Kidney (tissue), 14 donors: ENCODE data around the gene COL25A1. TPM values are rescaled to one million over a fixed set of nuclear protein-coding genes. Genes with fewer than 3 reads are reported as not detected.

Experiments used
- DNase-seq, 5 donors: peaks; one replicate each; pipeline ENCODE4 v3.0.0-alpha.2; 2013 to 2020
- FAIRE-seq: peaks from 2 replicates; lab custom pipeline; 2012; peaks lifted over from hg19 to GRCh38; lab: Jason Lieb, UNC
- H3K27ac ChIP-seq, 2 donors: one replicate each; pipeline ENCODE4 v1.7.0; 2013; ENCODE audit warnings: low read depth in 2 of 2, low read length in 2 of 2, inconsistent platforms in 1 of 2
- H3K27me3 ChIP-seq: one replicate; pipeline ENCODE4 v1.7.1; 2013; ENCODE audit warnings: low read length, inconsistent platforms; ENCODE audit not compliant: control insufficient read depth, insufficient read depth
- H3K36me3 ChIP-seq, 3 donors: one replicate each; pipeline versions ENCODE4 v1.7.0 to v1.7.1; 2013; ENCODE audit warnings: low read length in 3 of 3, control low read depth in 1 of 3, inconsistent platforms in 1 of 3; ENCODE audit not compliant: insufficient read depth in 3 of 3, control insufficient read depth in 2 of 3
- H3K4me1 ChIP-seq, 3 donors: one replicate each; pipeline versions ENCODE4 v1.7.0 to v1.7.1; 2013; ENCODE audit warnings: low read length in 3 of 3, inconsistent platforms in 1 of 3, low read depth in 1 of 3; ENCODE audit not compliant: control insufficient read depth in 2 of 3, insufficient read depth in 2 of 3
- H3K4me3 ChIP-seq, 3 donors: one replicate each; pipeline versions ENCODE4 v1.7.0 to v1.8.1; 2013; ENCODE audit warnings: low read length in 3 of 3, control low read depth in 1 of 3, inconsistent platforms in 1 of 3
- H3K9ac ChIP-seq, 3 donors: one replicate each; pipeline versions ENCODE4 v1.7.0 to v1.7.1; 2013; ENCODE audit warnings: low read length in 3 of 3, control low read depth in 1 of 3, inconsistent platforms in 1 of 3
- H3K9me3 ChIP-seq, 3 donors: one replicate each; pipeline versions ENCODE4 v1.7.0 to v1.7.1; 2013; ENCODE audit warnings: low read length in 3 of 3, control low read depth in 1 of 3, inconsistent platforms in 1 of 3; ENCODE audit not compliant: control insufficient read depth in 2 of 3, insufficient read depth in 1 of 3
- CTCF ChIP-seq: IDR thresholded peaks from 3 replicates; pipeline ENCODE4 v1.5.1; 2012; ENCODE audit warnings: mild to moderate bottlenecking, moderate library complexity, borderline replicate concordance; ENCODE audit not compliant: insufficient read depth; ENCODE audit errors: extremely low read depth
- intact Hi-C: fragments of 100-400 bp; cut with DNase I; formaldehyde crosslinking; loops from one replicate; pipeline ENCODE4 v1.11.1; 2022
- polyA plus RNA-seq: library from polyadenylated mRNA; stranded (reverse); fragments of 350-450 nt; fragmentation: Illumina TruSeq; extraction: RNeasy Lipid Tissue Mini Kit (QIAGEN cat#74804); gene quantifications from one replicate; pipeline ENCODE4 v1.2.3, GENCODE V29; 2014; ENCODE audit warnings: low read depth, low replicate concordance; ENCODE audit not compliant: insufficient read depth
- total RNA-seq: library from RNA; stranded (reverse); fragmentation: NEBNext Ultra II Directional; extraction: Animal tissue kit (Norgen Biotek cat#: 25700); gene quantifications from one replicate; pipeline ENCODE4 v1.2.1, GENCODE V29; 2021
- donor health status: control.
- donor health status: control.
- donor health status: control.
- donor health status: control.
- donor health status: control.
- donor health status: DM: yes; HTN: yes; CAD: no.
- donor health status: Normal renal cell carcinoma (clear cell type).

Gene COL25A1
- total and polyA plus RNA-seq, 2 donors from 2014 or later = 0.52 to 2.3 TPM

DNA sequence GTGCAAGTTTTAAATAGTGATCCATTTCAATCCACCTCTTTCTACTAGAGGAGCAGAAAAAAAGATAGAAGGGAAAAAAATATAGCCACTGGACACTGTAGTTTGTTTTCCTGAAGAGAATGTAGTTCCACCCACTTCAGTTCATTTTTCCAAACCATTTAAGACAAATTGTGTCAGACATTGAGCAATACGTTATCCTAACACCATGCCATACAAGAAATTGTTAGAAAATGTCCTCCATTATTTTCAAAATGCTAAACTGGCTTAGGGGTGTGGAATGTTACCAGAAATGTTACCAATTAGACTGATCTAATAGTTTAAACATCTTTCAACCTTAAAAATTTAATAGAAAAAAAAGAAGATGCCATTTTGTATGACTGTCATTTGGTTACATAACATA is 491.0 kb downstream of the COL25A1 start:
- Histone ChIP-seq H3K27me3 (no peaks in the 10 kb centered on the region), H3K4me1 (no peaks in the 10 kb centered on the region), H3K27ac (no peak overlapping the region), H3K36me3 (no peaks in the 10 kb centered on the region), H3K9me3 (no peaks in the 10 kb centered on the region), H3K9ac (no peak overlapping the region), H3K4me3 (no peak overlapping the region)
- no peak for TF ChIP-seq CTCF
- intact Hi-C loops = no loop called here
- DNase-seq = no peak
- FAIRE-seq = no peak

DNA sequence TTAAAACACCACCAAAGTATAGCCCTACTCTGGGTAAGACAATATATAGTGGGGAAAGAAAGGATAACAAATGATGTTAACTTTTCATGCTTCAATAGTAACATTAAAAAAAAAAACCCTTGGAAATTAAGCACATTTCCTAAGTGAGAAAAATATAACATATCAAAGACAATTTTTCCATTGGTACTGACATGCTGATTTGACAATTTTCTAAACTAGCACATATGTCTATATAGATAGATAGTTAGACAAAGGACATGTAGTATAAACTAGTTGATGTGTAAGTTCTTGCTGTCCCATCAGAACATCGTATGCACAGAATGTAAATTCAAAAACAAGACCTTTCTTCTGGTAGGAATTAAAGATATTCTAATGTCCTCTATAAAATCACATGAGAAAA is 492.4 kb downstream of the COL25A1 start:
- H3K27ac ChIP-seq = no peak overlapping the region
- no peaks in the 10 kb centered on the region for H3K9me3 ChIP-seq
- DNase-seq = no peak
- H3K27me3 ChIP-seq = no peaks in the 10 kb centered on the region
- no peak overlapping the region for H3K4me3 ChIP-seq
- intact Hi-C loops = no loop called here
- no peak overlapping the region for H3K9ac ChIP-seq
- FAIRE-seq = no peak
- H3K4me1 ChIP-seq = no peaks in the 10 kb centered on the region
- no peaks in the 10 kb centered on the region for H3K36me3 ChIP-seq
- no peak for TF ChIP-seq CTCF

DNA sequence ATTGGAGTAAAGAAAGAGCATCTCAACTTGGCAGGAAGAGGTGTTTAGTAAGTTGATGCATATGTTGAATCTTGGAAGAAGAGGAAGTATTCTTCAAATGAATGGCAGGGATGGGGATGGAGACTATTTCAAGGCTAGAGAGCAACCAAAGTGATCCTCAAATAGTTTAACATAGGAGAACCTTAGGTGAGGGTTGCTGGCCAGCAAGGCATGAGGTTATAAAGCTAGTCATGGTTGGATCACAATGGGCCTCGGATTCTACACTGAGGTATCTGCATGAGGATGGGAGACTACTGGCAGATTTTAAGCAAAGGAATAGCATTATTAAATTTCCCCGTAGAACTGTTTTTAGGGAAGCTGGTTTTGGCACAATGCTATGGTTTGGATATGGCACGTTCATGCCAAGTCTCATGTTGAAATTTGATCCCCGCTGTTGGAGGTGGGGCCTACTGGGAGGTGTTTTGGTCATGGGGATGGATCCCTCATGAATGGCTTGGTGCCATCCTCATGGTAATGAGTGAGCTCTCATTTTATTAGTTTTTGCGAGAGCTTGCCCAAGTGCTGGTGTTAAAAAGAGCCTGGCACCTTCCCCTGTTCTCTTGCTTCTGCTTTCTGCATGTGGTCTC is 497.7 kb downstream of the COL25A1 start:
- no peak for TF ChIP-seq CTCF
- Histone ChIP-seq H3K36me3 (no peaks in the 10 kb centered on the region), H3K9me3 (no peaks in the 10 kb centered on the region), H3K27ac (no peak overlapping the region), H3K4me1 (no peaks in the 10 kb centered on the region), H3K27me3 (no peaks in the 10 kb centered on the region), H3K4me3 (no peak overlapping the region), H3K9ac (no peak overlapping the region)
- intact Hi-C loops = no loop called here
- FAIRE-seq = no peak
- no peak for DNase-seq

- Histone ChIP-seq H3K27ac (no peak overlapping the region), H3K27me3 (no peaks in the 10 kb centered on the region), H3K4me1 (no peaks in the 10 kb centered on the region), H3K4me3 (no peak overlapping the region), H3K9ac (no peak overlapping the region), H3K9me3 (no peaks in the 10 kb centered on the region), H3K36me3 (no peaks in the 10 kb centered on the region)
- no peak for DNase-seq
- intact Hi-C loops = no loop called here
- no peak for FAIRE-seq
- no peak for TF ChIP-seq CTCF
Observed at GRCh38 chr4:108799306-108799705, 503.2 kb downstream of the COL25A1 start.
